Stimulated activated naive B cell treated with anti-CD40 and anti-IgM and Interleukin-4, amounts not matched to agents 10 μg/mL and 1 μg/mL and 100 μg/mL, for 72 hours (primary cell): ENCODE measurements around the gene ANKRD40CL.

ENCODE experiments used
- ATAC-seq, 2 donors: fragments of 150-1000 bp; cut with Tn5 transposase; replicated peaks; 2 replicates each; pipeline ENCODE4 v1.10.0; 2021; ENCODE audit warnings: moderate library complexity in 1 of 2
- DNase-seq: peaks from one replicate; pipeline ENCODE4 v3.0.0; 2021
- H3K27ac Mint-ChIP-seq: one replicate; pipeline ENCODE4 v1.8.0; 2022; ENCODE audit warnings: mild to moderate bottlenecking, mixed read lengths
- H3K27me3 Mint-ChIP-seq, 2 donors: one replicate each; pipeline ENCODE4 v1.8.0; 2022; ENCODE audit warnings: mixed read lengths in 2 of 2
- H3K36me3 Mint-ChIP-seq, 2 donors: one replicate each; pipeline ENCODE4 v1.8.0; 2022; ENCODE audit warnings: mixed read lengths in 2 of 2, mild to moderate bottlenecking in 1 of 2
- H3K4me1 Mint-ChIP-seq, 2 donors: one replicate each; pipeline ENCODE4 v1.8.0; 2022; ENCODE audit warnings: mixed read lengths in 2 of 2, mild to moderate bottlenecking in 1 of 2
- H3K4me3 Mint-ChIP-seq, 2 donors: one replicate each; pipeline ENCODE4 v1.8.0; 2022; ENCODE audit warnings: mild to moderate bottlenecking in 2 of 2, mixed read lengths in 2 of 2, moderate library complexity in 1 of 2
- H3K9me3 Mint-ChIP-seq, 2 donors: one replicate each; pipeline ENCODE4 v1.8.0; 2022; ENCODE audit warnings: mixed read lengths in 2 of 2, mild to moderate bottlenecking in 1 of 2

The ANKRD40CL gene

DNA sequence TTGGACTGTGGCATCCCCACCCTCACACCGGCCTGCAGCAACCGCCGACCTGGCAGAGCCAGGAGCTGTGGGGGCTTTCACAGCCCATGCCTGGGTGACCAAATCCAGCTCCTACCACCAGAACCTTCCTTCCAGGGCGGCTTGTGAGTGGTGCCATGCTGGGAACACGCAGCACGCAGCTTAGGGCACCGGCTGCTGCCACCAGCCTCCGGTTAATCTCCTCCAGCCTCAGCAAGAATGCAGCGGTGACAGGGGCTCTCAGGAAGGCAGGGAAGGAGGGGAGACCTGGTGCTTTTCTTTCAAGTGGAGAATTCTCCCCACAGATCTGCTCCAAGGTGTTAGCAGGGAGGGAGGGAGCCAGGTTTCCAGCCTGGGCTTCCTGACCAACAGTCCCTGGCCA lies 32.3 kb upstream of the ANKRD40CL start:
- H3K4me1 Mint-ChIP-seq: no peaks in the 10 kb centered on the region
- H3K4me3 Mint-ChIP-seq: no peak overlapping the region
- ATAC-seq (no peak), DNase-seq (no peak)
- no peaks in the 10 kb centered on the region for H3K36me3 Mint-ChIP-seq
- no peaks in the 10 kb centered on the region for H3K27me3 Mint-ChIP-seq
- H3K27ac Mint-ChIP-seq: no peak overlapping the region
- H3K9me3 Mint-ChIP-seq: no peaks in the 10 kb centered on the region

DNA sequence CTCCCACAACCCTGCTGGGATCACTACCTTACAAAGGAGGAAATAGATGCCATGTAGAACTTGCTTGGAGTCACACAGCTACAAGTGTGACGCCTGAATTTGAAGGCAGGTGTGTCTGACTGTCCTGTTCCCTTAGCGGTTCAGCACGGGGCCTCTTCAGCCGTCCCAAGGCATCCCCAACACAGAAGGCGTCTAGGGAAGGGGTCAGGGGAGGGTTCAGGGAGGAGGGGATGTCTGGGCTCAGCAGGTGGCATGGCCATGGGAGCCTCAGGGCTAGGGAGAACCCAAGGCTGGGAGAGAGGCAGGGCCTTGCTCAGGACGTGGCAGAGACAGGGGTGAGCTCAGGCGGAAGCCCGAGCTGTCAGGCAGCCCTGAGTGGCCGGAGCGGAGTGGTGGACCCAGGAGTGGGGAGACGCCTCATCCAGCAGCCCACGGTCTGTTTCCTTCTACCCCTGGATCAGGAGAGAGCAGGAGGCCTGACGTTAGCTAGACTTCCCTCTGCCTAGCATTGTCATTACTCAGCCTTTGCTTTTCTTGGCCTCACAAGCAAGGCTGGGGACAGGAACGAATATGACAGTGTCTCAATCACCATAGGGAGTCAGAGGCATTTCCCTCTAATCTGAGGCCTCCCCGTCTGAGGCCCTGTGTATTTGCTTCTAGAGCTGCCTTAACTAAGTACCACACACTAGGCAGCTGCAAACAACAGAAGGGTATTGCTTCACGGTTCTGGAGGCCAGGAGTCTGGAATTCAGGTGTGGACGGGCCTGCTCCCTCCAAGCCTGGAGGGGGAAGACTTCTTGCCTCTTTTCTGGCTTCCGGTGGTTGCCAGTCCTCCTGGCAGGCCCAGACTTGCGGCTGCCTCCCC lies 31.3 kb upstream of the ANKRD40CL start:
- no peak overlapping the region for H3K4me3 Mint-ChIP-seq
- no peaks in the 10 kb centered on the region for H3K4me1 Mint-ChIP-seq
- H3K27ac Mint-ChIP-seq: no peak overlapping the region
- DNase-seq: no peak
- no peak for ATAC-seq
- no peaks in the 10 kb centered on the region for H3K9me3 Mint-ChIP-seq
- H3K27me3 Mint-ChIP-seq: no peaks in the 10 kb centered on the region
- no peaks in the 10 kb centered on the region for H3K36me3 Mint-ChIP-seq

DNA sequence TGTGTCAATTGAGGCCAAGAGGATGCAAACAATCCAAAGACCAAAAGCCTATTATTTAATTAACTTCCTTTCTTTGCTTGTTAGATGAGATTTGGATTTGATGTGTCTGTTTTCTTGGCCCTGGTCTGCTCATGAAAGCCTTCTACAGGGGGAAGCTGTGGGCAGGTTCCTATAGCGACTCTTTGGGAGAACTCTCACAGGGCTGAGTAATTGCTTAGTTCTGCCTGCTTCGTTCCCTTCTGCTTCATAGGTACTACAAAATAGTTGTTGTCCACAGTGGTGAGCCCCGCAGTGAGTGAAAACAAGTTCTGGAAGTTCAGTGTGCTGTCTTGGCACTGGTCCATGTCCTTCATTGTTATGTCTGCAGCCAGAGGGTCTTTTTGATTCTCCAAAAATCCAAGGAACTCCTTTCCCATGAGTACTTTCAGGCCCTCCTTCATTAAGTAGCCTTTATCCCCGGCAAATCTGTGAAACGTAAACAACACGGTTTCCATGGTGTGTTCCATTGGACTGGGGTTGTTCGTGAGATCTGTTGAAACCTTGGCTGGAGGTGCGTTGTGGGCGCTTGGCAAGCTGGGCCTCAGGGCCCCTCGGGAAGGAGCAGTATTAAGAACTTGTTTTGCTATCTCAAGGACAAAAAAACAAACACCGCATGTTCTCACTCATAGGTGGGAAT lies 30.0 kb upstream of the ANKRD40CL start:
- Mint-ChIP-seq H3K4me1 (no peaks in the 10 kb centered on the region), H3K9me3 (no peaks in the 10 kb centered on the region), H3K27ac (no peak overlapping the region), H3K27me3 (no peaks in the 10 kb centered on the region), H3K36me3 (no peaks in the 10 kb centered on the region), H3K4me3 (no peak overlapping the region)
- DNase-seq: no peak
- ATAC-seq: no peak

DNA sequence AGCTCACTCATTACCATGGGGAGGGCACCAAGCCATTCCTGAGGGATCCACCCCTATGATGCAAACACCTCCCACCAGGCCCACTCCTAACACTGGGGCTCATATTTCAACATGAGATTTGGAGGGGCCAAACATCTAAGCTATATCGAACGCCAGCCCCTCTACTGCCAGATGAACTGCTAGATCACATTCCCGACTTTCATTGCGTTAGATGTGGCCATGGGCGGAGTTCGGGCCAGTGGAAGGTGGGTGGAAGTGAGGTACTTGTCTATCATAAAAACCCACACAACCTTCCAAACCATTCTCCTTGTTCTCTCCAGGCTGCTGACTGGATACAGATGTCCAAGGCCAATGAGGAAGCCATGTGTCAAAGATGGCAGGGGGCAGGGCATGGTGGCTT lies 27.0 kb upstream of the ANKRD40CL start:
- no peaks in the 10 kb centered on the region for H3K4me1 Mint-ChIP-seq
- DNase-seq (no peak), ATAC-seq (no peak)
- no peaks in the 10 kb centered on the region for H3K9me3 Mint-ChIP-seq
- H3K4me3 Mint-ChIP-seq: no peak overlapping the region
- H3K27me3 Mint-ChIP-seq: no peaks in the 10 kb centered on the region
- H3K36me3 Mint-ChIP-seq: no peaks in the 10 kb centered on the region
- no peak overlapping the region for H3K27ac Mint-ChIP-seq

DNA sequence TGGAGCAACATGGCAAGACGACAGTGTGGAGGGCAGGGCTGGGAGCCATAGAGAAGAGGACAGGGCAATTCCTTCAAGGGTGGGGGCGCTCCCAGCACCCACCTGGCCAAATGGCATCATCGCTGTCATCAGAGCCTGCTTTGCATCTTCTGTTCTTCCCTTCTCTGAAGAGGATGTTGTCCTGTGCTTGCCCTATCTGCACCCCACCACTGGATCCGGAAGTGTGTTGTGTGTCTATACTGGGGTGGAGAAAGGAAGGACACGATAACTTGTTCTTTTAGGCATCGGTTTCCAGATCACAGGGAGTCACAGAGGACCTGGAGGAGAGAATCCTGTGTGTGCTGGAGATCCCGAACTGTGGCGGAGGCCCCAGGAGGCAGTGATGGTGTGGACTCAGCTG lies 25.7 kb upstream of the ANKRD40CL start:
- Mint-ChIP-seq H3K27me3 (peaks cover 0 to 2% of the 10 kb centered on the region in 2 donors), H3K36me3 (no peaks in the 10 kb centered on the region), H3K4me3 (no peak overlapping the region), H3K9me3 (no peaks in the 10 kb centered on the region), H3K4me1 (peaks cover 0 to 1% of the 10 kb centered on the region in 2 donors), H3K27ac (no peak overlapping the region)
- no peak for ATAC-seq
- no peak for DNase-seq

DNA sequence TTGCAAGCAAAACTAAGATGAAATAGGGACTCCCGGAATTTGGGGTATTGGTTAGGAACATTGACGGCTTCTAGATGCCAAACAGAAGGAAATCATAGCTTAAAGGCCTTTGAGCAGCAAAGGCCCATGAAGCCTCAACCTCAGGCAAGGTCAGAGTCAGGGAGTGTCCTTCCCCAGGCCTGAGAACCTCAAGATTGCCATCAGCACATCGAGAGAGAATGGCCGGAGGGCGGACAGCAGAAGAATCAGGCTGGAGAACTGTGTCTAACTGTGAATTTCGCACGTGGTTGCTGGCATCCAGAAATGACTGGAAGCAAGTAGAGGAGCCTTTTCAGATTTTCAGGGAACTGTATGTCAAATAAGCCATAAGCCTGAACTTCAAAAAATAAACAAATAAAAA lies 24.8 kb upstream of the ANKRD40CL start:
- peaks cover 0 to 4% of the 10 kb centered on the region in 2 donors for H3K27me3 Mint-ChIP-seq
- H3K9me3 Mint-ChIP-seq: no peaks in the 10 kb centered on the region
- no peak overlapping the region for H3K4me3 Mint-ChIP-seq
- ATAC-seq: no peak
- H3K27ac Mint-ChIP-seq: no peak overlapping the region
- no peaks in the 10 kb centered on the region for H3K36me3 Mint-ChIP-seq
- H3K4me1 Mint-ChIP-seq: peaks cover 0 to 4% of the 10 kb centered on the region in 2 donors
- DNase-seq: no peak

DNA sequence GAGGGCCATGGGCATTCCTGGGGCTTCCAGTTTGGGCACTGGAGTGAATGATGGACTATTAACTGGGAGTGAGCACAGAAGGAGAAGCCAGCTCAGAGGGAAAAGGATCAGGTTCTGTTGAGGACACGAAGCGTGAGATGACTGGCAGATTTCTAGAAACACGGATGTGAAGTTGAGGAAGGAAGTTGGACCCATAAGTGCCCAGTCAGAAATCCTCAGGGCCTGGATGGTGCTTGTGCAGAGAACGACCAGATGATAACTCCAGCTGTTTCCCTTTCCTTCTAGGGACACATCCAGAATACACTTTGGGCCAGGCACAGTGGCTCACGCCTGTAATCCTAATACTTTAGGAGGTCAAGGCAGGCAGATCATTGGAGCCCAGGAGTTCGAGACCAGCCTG lies 23.3 kb upstream of the ANKRD40CL start:
- Mint-ChIP-seq H3K27ac (no peak overlapping the region), H3K9me3 (no peaks in the 10 kb centered on the region), H3K36me3 (no peaks in the 10 kb centered on the region), H3K4me1 (peaks cover 0 to 4% of the 10 kb centered on the region in 2 donors), H3K4me3 (no peak overlapping the region), H3K27me3 (peaks cover 0 to 4% of the 10 kb centered on the region in 2 donors)
- DNase-seq: no peak
- ATAC-seq: no peak

DNA sequence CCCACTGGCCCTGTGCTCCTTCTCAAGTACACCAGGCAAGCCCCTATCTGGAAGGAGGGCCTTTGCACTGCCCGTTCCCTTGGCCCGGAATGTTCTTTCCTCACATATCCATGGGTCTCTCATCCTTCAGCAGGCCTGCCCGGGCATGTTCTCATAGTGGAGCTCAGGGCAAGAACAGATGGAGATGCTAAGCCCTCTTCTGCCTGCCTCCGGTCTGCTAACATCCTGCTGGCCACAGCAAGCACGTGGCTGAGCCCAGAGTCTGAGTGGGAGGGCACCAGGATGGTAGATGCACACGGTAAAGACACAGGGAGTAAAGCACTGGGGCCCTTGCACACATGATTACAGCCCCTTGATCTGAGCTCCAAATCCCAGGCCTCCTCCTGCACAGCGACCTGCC lies 19.8 kb upstream of the ANKRD40CL start:
- H3K27ac Mint-ChIP-seq: no peak overlapping the region
- H3K4me1 Mint-ChIP-seq: peaks cover 7 to 9% of the 10 kb centered on the region in 2 donors
- no peaks in the 10 kb centered on the region for H3K9me3 Mint-ChIP-seq
- no peaks in the 10 kb centered on the region for H3K36me3 Mint-ChIP-seq
- ATAC-seq (no peak), DNase-seq (no peak)
- no peak overlapping the region for H3K4me3 Mint-ChIP-seq
- peaks cover 7 to 10% of the 10 kb centered on the region in 2 donors for H3K27me3 Mint-ChIP-seq

DNA sequence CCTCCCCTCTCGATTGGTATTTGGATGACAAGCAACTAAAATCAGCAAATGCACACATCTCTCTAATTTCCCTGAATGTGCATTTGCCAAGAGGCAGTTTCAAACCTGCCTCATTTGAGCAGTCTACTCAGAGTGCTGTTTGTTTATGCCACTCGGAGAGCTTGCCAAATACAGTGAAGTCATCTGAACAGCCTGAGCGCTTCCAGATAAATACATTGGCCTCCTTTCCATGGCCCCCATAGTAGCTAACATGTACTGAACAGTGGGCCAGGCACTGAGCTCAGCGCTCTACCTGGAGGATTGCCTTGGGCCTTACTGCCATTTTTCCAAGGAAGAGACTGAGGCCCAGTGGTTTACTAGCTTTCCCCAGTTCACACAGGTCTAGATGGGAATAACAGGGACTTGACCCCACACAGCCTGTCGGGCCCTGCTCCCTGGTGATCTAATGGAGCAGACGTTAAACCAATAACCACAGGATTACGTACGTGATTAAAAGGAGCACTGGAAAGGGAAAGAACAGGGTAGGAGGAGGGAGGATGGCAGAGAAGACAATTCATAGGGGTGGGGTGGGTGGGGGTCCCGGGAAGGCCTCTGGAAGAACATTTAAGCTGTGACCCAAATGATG lies 18.7 kb upstream of the ANKRD40CL start:
- Mint-ChIP-seq H3K9me3 (no peaks in the 10 kb centered on the region), H3K4me3 (no peak overlapping the region), H3K36me3 (no peaks in the 10 kb centered on the region), H3K27me3 (peaks cover 7 to 14% of the 10 kb centered on the region in 2 donors), H3K4me1 (peaks cover 7 to 9% of the 10 kb centered on the region in 2 donors), H3K27ac (no peak overlapping the region)
- ATAC-seq: no peak
- DNase-seq: no peak

DNA sequence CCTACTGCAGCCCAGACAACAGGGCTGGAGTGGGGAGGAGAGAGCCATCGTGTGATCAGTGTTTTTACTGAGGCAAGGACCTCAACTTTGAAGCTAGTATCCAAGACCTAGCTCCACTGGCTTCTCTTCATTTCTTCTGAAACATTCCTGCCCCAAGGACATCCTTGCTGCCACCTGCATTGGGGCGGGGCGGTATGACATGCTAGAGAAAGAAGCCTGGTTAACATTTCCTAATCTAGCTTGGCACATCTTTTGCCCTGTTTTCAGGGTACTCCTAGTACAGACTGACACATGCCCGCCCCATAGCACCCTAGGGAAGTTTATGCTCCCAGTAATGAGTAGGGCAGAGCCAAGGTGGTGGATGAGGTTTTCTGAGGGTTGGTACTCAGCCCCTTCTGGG lies 17.8 kb upstream of the ANKRD40CL start:
- peaks cover 7 to 14% of the 10 kb centered on the region in 2 donors for H3K27me3 Mint-ChIP-seq
- peaks cover 7 to 9% of the 10 kb centered on the region in 2 donors for H3K4me1 Mint-ChIP-seq
- no peaks in the 10 kb centered on the region for H3K36me3 Mint-ChIP-seq
- DNase-seq: no peak
- no peak overlapping the region for H3K27ac Mint-ChIP-seq
- H3K4me3 Mint-ChIP-seq: no peak overlapping the region
- H3K9me3 Mint-ChIP-seq: no peaks in the 10 kb centered on the region
- no peak for ATAC-seq

DNA sequence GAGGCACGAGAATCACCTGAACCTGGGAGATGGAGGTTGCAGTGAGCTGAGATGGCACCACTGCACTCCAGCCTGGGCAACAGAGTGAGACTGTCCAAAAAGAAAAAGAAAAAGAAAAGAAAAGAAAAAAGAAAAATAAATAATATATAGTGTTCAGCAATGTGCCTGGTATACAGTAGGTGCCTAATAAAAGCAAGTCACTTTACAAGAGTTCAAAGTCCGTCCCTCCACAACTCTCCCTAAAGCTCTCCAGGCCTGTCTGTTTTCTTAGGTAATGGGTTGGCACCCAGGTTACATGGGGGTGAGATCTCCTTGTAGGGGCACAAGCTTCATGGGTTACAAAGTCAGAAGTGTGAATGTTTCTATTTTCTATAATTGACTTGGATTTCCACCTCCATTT lies 16.6 kb upstream of the ANKRD40CL start:
- peaks cover 7 to 14% of the 10 kb centered on the region in 2 donors for H3K27me3 Mint-ChIP-seq

DNA sequence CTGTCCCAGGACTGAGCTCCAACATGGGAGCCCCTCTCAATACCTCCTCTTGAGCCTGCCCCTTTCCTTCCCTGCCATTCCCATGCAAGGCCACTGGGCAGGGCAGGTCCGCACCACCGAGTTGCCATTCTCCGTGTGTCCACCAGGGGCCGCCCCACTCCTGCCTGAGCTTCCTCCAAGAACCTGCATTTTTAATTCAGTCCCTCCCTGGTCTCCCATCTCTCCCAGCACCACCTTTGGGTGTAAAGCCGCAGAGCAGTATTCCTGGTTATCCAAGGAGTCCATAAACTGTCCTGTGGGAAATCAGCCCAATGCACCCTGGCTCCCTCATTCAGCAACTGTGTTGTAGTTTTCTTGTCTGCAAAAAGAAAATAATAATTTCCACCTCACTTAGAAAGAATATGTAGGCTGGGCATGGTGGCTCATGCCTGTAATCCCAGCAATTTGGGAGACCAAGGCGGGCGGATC lies 15.9 kb upstream of the ANKRD40CL start:
- Mint-ChIP-seq H3K36me3 (no peaks in the 10 kb centered on the region), H3K4me3 (no peak overlapping the region), H3K27ac (peak overlapping the region; percentile 16), H3K9me3 (no peaks in the 10 kb centered on the region), H3K4me1 (peaks cover 7 to 9% of the 10 kb centered on the region in 2 donors), H3K27me3 (peaks cover 7 to 14% of the 10 kb centered on the region in 2 donors)
- DNase-seq: peak; percentile 68
- ATAC-seq: peak; percentile 94 to 95

More for the DNA sequence above, 16.6 kb upstream of the ANKRD40CL start:
- ATAC-seq: no peak
- Mint-ChIP-seq H3K4me1 (peaks cover 7 to 9% of the 10 kb centered on the region in 2 donors), H3K27ac (no peak overlapping the region), H3K9me3 (no peaks in the 10 kb centered on the region), H3K4me3 (no peak overlapping the region), H3K36me3 (no peaks in the 10 kb centered on the region)
- DNase-seq: no peak

DNA sequence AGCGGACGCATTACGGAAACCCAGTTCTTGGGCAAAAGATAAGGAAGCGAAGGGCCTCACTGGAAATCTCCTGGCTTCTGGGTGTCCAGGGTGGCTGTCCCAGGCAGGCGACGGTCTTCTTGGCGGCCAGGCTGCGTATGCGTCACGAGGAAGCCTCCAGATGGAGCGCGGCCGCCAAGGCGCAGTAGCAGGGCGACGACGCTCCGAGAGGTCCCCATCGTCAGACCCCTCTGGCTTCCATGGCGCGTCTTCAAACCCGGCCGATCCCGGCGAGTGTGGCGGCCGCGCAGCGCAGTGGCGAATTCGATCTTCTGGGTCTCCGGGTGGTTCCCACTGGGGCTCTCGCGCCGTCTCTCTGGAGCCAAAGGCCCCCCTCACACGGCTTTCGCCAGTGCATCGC lies 13.8 kb upstream of the ANKRD40CL start:
- Mint-ChIP-seq H3K36me3 (no peaks in the 10 kb centered on the region), H3K4me1 (peaks cover 5 to 7% of the 10 kb centered on the region in 2 donors), H3K4me3 (peak overlapping the region in 1 of 2 donors; percentile 60), H3K9me3 (no peaks in the 10 kb centered on the region), H3K27ac (no peak overlapping the region), H3K27me3 (peaks cover 3 to 14% of the 10 kb centered on the region in 2 donors)
- DNase-seq (no peak), ATAC-seq (no peak)

DNA sequence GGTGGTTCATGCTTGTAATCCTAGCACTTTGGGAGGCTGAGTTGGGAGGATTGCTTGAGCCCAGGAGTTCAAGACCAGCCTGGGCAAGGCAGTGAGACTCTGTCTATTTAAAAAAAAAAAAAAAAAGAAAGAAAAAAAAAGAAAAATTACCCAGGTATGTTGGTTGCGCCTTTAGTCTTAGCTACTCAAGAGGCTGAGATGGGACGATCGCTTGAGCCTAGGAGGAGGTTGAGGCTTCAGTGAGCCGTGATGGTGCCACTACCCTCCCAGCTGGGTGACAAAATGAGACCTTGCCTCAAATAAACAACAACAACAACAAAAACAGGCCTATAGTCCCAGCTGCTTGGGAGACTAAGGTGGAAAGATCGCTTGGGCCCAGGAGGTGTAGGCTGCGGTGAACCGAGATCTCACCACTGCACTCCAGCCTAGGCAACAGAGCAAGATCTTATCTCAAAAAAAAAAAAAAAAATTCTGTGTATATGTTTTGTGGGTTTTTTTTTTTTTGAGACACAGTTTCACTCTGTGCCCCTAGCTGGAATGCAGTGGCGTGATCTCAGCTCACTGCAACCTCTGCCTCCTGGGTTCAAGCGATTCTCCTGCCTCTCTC lies 12.5 kb upstream of the ANKRD40CL start:
- peaks cover 5 to 7% of the 10 kb centered on the region in 2 donors for H3K4me1 Mint-ChIP-seq
- no peak overlapping the region for H3K4me3 Mint-ChIP-seq
- H3K36me3 Mint-ChIP-seq: no peaks in the 10 kb centered on the region
- DNase-seq (no peak), ATAC-seq (no peak)
- H3K27ac Mint-ChIP-seq: no peak overlapping the region
- no peaks in the 10 kb centered on the region for H3K9me3 Mint-ChIP-seq
- peaks cover 3 to 14% of the 10 kb centered on the region in 2 donors for H3K27me3 Mint-ChIP-seq
